Glutamatergic neuron (in vitro differentiated cells): ENCODE measurements around the gene TCEA3. TPM values are rescaled to one million over a fixed set of nuclear protein-coding genes. Genes with fewer than 3 reads are reported as not detected.

Experiments
- DNase-seq: peaks from one replicate; pipeline ENCODE4 v3.0.0; 2022
- H3K27ac Mint-ChIP-seq: one replicate; pipeline ENCODE4 v1.8.0; 2020; ENCODE audit warnings: mild to moderate bottlenecking, mixed read lengths, inconsistent platforms; ENCODE audit not compliant: unreplicated experiment
- H3K27me3 Mint-ChIP-seq: one replicate; pipeline ENCODE4 v1.8.0; 2020; ENCODE audit warnings: mild to moderate bottlenecking, moderate library complexity, mixed read lengths, inconsistent platforms; ENCODE audit not compliant: unreplicated experiment
- H3K36me3 Mint-ChIP-seq: one replicate; pipeline ENCODE4 v1.8.0; 2020; ENCODE audit warnings: mild to moderate bottlenecking, mixed read lengths, inconsistent platforms; ENCODE audit not compliant: unreplicated experiment
- H3K4me1 Mint-ChIP-seq: one replicate; pipeline ENCODE4 v1.8.0; 2020; ENCODE audit warnings: mild to moderate bottlenecking, low read depth, mixed read lengths, inconsistent platforms; ENCODE audit not compliant: unreplicated experiment
- H3K4me3 Mint-ChIP-seq: one replicate; pipeline ENCODE4 v1.8.0; 2020; ENCODE audit warnings: mild to moderate bottlenecking, mixed read lengths, inconsistent platforms; ENCODE audit not compliant: unreplicated experiment
- H3K9me3 Mint-ChIP-seq: one replicate; pipeline ENCODE4 v1.8.0; 2020; ENCODE audit warnings: mild to moderate bottlenecking, moderate library complexity, mixed read lengths, inconsistent platforms; ENCODE audit not compliant: unreplicated experiment
- total RNA-seq: library from RNA; stranded (reverse); fragmentation: NEBNext Ultra II Directional; extraction: Animal tissue kit (Norgen Biotek cat#: 25700); gene quantifications from one replicate; pipeline ENCODE4 v1.2.1, GENCODE V29; 2021; ENCODE audit not compliant: unreplicated experiment
- TF ChIP-seq, protein P1 (sequence below): fragments of 200-600 bp; sonication (generic); IDR thresholded peaks from one replicate; pipeline ENCODE4 v1.5.0; 2021; ENCODE audit not compliant: partially characterized antibody, unreplicated experiment

TCEA3 gene
- total RNA-seq, 1 donor from 2014 or later = 0.83 TPM

GRCh38 chr1:23433122-23433521, 8.6 kb upstream of the TCEA3 start:
- Mint-ChIP-seq H3K36me3 (peaks cover 13% of the 10 kb centered on the region), H3K4me1 (no peaks in the 10 kb centered on the region)

GRCh38 chr1:23431431-23431830, 6.9 kb upstream of the TCEA3 start:
- peaks cover 12% of the 10 kb centered on the region for H3K36me3 Mint-ChIP-seq
- H3K4me3 Mint-ChIP-seq = no peak overlapping the region
- H3K27ac Mint-ChIP-seq = no peak overlapping the region
- DNase-seq = no peak
- TF ChIP-seq, protein P1, sequence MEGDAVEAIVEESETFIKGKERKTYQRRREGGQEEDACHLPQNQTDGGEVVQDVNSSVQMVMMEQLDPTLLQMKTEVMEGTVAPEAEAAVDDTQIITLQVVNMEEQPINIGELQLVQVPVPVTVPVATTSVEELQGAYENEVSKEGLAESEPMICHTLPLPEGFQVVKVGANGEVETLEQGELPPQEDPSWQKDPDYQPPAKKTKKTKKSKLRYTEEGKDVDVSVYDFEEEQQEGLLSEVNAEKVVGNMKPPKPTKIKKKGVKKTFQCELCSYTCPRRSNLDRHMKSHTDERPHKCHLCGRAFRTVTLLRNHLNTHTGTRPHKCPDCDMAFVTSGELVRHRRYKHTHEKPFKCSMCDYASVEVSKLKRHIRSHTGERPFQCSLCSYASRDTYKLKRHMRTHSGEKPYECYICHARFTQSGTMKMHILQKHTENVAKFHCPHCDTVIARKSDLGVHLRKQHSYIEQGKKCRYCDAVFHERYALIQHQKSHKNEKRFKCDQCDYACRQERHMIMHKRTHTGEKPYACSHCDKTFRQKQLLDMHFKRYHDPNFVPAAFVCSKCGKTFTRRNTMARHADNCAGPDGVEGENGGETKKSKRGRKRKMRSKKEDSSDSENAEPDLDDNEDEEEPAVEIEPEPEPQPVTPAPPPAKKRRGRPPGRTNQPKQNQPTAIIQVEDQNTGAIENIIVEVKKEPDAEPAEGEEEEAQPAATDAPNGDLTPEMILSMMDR = no peak
- H3K27me3 Mint-ChIP-seq = peaks cover 8% of the 10 kb centered on the region
- H3K4me1 Mint-ChIP-seq = no peaks in the 10 kb centered on the region
- peaks cover 4% of the 10 kb centered on the region for H3K9me3 Mint-ChIP-seq

More at GRCh38 chr1:23433122-23433521, 8.6 kb upstream of the TCEA3 start:
- no peak for DNase-seq
- peaks cover 4% of the 10 kb centered on the region for H3K27me3 Mint-ChIP-seq
- TF ChIP-seq, protein P1 = no peak
- no peak overlapping the region for H3K27ac Mint-ChIP-seq
- no peak overlapping the region for H3K4me3 Mint-ChIP-seq
- H3K9me3 Mint-ChIP-seq = peaks cover 3% of the 10 kb centered on the region

GRCh38 chr1:23430803-23431202, 6.3 kb upstream of the TCEA3 start:
- TF ChIP-seq, protein P1 = no peak
- peaks cover 13% of the 10 kb centered on the region for H3K27me3 Mint-ChIP-seq
- no peaks in the 10 kb centered on the region for H3K4me1 Mint-ChIP-seq
- H3K9me3 Mint-ChIP-seq = peaks cover 5% of the 10 kb centered on the region
- DNase-seq = no peak
- H3K36me3 Mint-ChIP-seq = peaks cover 17% of the 10 kb centered on the region
- no peak overlapping the region for H3K27ac Mint-ChIP-seq
- no peak overlapping the region for H3K4me3 Mint-ChIP-seq

DNA sequence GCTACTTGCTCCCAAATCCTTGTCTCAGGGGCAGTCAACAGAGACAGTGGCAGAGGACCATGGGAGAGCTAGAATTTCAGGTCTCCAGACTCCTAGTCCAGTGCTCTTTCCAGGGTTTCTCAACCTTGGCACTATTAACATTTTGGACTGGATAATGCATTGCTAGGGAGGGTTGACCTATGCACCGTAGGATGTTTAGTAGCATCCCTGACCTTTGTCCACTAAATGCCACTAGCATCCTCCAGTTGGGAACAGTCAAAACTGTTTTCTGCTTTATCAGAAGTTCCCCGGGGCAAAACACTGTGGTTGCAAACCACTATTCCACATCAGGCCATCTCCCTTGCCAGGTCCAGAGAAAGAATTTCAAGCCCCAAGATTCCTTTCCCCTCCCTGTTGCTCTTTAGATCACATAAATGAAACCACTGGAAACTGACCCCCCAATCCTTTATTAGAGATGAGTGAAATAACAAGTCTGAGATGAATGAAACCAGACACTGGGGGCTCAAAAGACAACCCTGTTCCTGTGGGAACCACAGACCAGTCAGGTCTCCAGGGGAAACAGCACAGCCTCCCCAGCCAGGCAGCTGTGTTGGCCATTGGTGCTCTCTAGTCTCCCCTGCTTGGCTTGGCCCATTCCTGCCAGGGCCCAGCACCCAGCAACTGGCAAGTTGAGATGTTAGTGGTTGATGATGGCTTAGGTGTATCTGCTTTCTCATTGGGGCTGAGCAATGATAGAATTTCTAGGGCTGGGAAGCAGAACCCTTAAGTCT, 3.8 kb upstream of the TCEA3 start:
- Mint-ChIP-seq H3K27ac (no peak overlapping the region), H3K4me1 (peaks cover 7% of the 10 kb centered on the region), H3K9me3 (peaks cover 5% of the 10 kb centered on the region), H3K4me3 (no peak overlapping the region), H3K27me3 (peaks cover 16% of the 10 kb centered on the region), H3K36me3 (peaks cover 17% of the 10 kb centered on the region)
- TF ChIP-seq, protein P1 = no peak
- no peak for DNase-seq

DNA sequence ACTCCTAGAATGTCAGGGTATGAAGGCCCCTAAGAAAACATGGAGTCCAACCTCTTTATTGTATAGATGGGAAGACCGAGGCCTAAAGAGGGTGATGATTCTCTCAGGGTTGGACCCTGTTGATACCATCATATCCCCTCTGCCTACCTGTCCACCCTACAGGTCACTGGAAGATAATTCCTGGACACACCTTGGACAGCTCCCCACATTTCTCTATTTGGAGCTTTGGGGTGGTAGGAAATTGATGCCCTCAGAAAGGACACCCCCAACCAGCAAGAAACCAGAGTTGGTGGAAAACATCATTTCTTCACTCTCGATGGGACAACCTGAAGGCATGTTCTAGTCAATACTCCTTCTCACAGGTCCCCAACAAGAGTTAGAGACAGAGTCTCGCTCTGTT, 3.0 kb upstream of the TCEA3 start:
- peaks cover 5% of the 10 kb centered on the region for H3K9me3 Mint-ChIP-seq
- H3K36me3 Mint-ChIP-seq = peaks cover 14% of the 10 kb centered on the region
- no peak for DNase-seq
- TF ChIP-seq, protein P1 = no peak
- no peak overlapping the region for H3K27ac Mint-ChIP-seq
- H3K27me3 Mint-ChIP-seq = peaks cover 16% of the 10 kb centered on the region
- no peak overlapping the region for H3K4me3 Mint-ChIP-seq
- H3K4me1 Mint-ChIP-seq = peaks cover 7% of the 10 kb centered on the region
